OCI-LY7 (cell line): ENCODE measurements around the gene PAPOLG.

Source experiments
- CTCF ChIP-seq: fragments of 200-600 bp; sonication (generic); conservative IDR thresholded peaks from 2 replicates; pipeline ENCODE4 v1.5.1; 2014; ENCODE audit warnings: mild to moderate bottlenecking, antibody characterized with exemption, low read length, moderate library complexity, mixed read lengths
- EZH2phosphoT487 ChIP-seq: fragments of 200-600 bp; sonication (generic); IDR thresholded peaks from 2 replicates; pipeline ENCODE4 v1.6.1; 2018; ENCODE audit warnings: low read depth, borderline replicate concordance, mild to moderate bottlenecking, mixed run types, antibody characterized with exemption, low read length, moderate library complexity, mixed read lengths

- TF ChIP-seq CTCF = no peak
- no peak for TF ChIP-seq EZH2phosphoT487
Measured at GRCh38 chr2:60780721-60781120, 24.7 kb downstream of the PAPOLG start.
